Measurements from ENCODE around the gene ADAM10.

- TF ChIP-seq EZH2 (IDR thresholded peaks at IDR 0.05; ENCODE audit: insufficient read depth, low read length), result no peak
- no peak for TF ChIP-seq CTCF (IDR thresholded peaks at IDR 0.05; ENCODE audit: insufficient read depth, low read depth, low read length)
These were observed 21.0 kb upstream of the ADAM10 start for GRCh38 chr15:58770519-58770856.
